Left forelimb (tissue), 1 donor: ENCODE data around the gene RTF1.
A peak's percentile ranks its signal among the peaks of the same experiment; 100 is the strongest.

Experiments used
- DNase-seq: peaks from one replicate; pipeline ENCODE4 v3.0.0-alpha.2; 2018; ENCODE audit warnings: low spot score

RTF1 gene

DNA sequence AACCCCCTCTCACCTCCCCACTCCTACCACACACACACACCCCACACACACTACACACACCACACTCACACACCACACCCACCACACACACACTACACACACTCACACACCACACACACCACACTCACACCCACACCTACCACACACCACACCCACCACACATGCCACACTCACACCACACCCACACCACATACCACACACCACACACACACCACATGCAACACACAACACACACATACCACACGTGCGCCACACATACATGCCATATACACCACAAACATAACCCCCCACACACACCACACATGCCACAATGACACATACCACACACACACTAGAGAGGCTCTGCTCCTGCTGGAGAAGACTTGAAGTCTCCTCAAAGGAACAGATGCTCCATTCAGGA, 70.9 kb downstream of the RTF1 start:
- no peak for DNase-seq

DNA sequence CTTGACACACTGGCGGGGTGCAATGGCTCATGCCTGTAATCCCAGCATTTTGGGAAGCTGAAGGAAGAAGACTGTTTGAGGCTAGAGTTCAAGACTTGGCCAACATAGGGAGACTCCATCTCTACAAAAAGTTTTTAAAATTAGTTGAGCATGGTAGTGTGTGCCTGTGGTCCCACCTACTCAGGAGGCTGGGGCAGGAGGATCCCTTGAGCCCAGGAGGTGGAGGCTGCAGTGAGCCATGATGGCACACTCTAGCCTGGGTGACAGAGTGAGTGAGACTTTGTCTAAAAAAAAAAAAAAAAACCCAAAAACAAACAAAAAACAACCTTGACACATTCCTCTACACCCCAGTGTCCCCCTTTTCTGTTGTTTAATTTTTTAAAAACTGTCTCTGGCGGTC, 72.7 kb downstream of the RTF1 start:
- no peak for DNase-seq

DNA sequence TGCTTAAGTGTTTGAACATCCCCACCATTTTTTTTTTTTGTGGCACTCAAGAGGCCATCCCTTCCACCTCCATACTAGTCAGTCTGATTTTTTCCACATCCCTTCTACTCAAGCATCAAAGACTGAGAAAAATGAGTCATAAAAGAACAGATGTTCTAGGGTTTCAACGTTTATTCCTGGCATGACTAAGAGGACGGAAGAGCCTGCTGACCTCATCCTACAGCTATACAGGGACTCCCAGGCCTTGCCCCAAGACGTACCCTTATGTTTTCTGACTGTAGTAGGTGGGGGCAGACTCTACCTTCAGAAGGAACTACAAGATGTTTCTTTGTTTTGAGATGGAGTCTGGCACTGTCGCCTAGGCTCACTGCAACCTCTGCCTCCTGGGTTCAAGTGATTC, 73.5 kb downstream of the RTF1 start:
- DNase-seq: no peak

DNA sequence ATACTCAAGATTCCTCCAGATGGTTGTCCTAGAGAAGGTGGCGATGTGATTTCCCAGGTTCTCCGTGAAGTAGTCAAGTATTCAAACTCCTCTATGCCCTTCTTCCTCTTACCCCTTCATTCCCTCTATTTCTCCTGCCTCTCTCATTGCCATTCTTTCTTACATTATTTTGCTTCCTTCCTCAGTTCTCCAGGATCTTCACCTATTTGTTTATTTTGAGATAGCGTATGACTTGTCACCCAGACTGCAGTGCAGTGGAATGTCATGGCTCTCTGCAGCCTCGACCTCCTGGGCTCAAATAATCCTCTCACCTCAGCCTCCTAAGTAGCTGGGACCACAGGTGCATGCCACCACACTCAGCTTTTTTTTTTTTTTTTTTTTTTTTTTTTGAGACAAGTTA, 75.0 kb downstream of the RTF1 start:
- no peak for DNase-seq

DNA sequence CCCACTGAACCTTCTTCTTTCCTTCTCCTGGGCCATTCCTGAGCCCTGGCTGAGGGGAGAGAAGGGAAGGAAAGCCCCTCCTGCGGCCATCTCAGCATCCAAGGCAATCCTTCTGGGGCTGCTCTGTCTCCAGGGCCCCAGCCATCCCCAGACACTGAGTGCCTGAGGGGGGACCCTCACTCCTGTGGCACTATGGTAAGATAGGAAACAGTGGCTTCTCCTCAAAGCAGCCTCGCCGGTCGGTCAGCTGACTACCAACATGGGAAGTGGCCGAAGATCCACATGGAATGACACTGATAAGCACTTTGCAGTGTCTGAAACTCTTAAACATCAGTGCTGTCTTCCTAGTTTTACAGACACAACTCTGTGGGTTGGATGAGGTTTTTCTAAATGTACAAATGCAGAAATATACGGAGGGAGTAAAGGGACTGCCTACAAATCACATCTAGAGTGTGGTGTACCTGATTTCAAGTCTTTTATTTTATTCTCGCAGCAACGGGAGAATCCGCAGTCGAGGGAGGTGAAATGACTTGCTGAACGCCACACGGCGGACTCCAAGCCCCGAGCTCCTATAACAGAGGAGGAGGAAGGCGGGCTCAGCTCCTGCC, 75.8 kb downstream of the RTF1 start:
- DNase-seq: no peak

DNA sequence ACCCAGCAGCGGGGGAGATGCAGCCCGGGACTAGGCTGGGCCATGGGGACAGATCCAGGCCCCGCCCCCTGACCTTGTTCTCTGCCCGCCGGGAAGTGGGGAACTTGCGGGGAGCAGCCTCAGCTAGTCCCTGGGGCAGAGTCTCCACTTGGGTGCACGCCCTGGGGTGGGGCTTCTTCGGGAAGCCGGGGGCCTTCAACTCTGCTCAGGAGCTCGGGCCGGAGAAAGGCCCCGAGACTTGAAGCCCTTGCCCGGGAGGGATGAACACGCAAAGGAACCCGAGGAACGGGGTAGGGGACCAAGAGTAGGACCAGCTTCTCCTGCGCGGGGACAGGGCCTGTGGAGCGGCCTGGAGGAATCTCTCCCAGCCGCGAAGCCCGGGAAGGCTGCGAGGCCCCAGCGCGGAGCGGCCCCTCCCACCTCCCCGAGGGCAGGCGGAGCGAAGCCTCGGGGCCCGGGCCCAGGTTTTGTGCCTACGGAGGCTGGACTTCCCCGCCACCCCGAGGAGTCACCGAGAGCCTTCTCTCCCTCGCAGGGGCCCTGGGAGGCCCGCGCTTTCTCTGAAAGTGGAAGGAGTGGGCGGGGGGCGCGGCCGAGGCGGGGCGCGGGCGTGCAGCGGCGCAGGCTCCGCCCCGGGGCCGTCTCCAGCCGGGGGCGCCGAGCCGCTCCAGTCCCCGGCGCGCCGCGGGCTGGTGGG, 76.5 kb downstream of the RTF1 start, which contains the start of gene ITPKA:
Gene ITPKA, plus strand, starts transcription at position 670 of the 697 bp plus-strand sequence. CDS start 54 bp downstream, outside the sequence.
- DNase-seq: peak; percentile 82

DNA sequence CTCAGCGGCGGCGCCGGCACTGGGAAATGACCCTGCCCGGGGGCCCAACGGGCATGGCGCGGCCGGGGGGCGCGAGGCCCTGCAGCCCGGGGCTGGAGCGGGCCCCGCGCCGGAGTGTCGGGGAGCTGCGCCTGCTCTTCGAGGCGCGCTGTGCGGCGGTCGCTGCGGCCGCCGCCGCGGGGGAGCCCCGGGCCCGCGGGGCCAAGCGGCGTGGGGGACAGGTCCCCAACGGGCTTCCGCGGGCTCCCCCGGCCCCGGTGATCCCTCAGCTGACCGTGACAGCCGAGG, 77.0 kb downstream of the RTF1 start:
- DNase-seq: no peak

DNA sequence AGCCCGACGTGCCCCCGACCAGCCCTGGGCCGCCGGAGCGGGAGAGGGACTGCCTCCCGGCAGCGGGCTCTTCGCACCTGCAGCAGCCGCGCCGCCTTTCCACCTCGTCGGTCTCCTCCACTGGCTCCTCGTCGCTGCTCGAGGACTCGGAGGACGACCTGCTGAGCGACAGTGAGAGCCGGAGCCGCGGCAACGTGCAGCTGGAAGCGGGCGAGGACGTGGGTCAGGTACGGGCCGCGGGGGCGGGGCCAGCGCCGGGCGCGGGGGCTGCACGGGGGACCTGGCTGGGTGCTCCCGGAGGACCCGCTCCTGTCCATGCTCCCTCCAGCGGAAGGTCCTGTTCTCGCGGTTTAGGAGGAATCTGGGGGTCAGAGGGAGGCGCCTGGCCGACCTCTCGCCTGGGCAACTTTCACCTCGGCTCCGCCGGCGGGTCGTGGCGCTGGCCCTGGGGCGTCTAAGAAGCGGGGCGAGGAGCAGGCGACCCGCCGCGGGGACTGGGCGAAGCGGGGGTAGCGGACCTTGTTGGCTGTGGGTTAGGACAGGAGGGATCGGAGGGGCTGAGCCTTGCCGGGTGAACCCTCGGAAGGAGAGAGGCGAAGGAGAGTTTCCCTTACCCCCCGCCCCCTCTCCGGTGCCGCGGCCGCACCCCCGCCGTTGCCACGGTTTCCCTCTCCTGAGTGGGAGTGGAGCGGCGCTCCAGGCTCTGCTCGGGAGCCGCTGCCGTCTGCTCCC, 77.5 kb downstream of the RTF1 start:
- DNase-seq: no peak

DNA sequence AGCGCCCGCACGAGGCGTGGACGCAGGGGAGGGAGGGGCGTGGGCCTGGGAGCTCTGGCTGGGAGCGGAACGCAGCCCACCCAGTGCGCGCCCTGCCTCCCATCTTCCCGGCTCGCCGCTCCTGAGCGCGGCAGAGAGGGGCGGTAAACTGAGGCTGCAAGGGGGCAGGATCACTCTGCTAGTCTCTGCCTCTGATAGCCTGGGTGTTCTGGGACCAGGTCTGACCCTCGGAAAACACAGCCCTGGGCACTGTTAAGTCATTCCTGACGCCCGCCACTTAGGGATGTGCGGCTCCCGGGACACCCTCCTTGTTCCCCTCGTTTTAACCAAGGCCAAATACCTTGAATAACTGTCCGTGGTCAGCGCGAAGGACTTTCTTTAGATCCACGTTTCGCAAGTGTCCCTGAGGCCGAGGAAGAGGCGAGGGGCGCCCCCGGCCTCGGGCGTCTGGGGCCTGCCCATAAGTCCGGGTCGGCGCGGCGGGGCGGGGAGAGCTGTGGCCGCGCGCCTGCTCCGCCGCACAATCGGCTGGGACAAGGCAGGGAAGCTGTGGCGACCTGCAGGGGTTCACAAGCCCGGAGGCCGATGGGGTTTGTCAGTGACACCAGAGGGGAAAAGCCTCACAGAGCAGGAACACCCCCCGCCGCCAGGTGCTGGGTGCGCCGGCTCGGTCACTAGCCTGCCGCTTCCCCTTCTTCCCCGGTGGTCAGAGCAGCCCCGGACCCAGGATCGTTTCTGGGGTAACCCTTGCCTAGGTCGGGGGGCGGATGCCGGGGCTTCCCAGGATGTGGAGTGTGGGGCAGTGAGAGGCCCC, 78.2 kb downstream of the RTF1 start:
- DNase-seq: no peak

DNA sequence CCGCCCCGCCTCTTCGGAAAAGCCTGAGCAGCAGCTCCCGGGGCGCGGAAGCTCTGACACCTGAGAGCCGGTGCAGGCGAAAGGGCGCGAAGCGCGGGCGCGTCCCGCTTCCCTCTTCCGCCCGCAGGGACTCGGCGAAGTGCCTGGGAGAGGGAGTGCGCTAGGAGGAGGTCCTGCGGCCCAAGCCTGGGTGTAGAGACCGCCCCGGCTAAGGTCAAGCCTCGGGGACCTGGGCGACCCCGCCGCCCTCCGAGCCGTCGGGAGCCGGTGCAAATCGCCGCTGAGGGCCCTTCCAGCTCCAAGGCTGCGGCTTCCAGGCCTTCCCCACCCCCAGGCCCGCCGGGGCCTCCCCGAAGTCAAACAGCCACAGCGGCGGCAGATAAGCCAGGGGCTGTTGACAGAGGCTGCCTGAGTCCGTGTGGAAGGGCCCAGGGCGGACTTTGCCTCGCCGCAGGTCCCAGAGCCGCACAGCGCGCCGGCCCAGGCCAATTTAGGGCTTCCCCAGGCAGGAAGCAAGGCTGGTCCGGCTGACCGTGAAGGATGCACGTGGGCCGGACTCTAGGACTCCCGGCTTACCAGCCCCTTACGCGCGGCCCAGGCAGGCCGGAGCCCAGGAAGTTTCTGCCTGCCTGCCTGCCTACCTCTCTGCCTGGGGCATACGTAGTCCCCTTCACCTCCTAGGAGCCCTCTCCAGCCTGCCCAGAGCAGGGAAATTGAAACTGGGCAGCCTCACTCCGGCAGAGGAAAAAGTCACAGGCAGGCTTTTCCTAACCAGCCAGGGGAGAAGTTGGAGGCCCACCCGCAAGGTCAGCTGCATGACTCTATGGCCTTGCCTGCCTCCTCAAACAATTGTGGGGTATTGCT, 79.1 kb downstream of the RTF1 start:
- no peak for DNase-seq

DNA sequence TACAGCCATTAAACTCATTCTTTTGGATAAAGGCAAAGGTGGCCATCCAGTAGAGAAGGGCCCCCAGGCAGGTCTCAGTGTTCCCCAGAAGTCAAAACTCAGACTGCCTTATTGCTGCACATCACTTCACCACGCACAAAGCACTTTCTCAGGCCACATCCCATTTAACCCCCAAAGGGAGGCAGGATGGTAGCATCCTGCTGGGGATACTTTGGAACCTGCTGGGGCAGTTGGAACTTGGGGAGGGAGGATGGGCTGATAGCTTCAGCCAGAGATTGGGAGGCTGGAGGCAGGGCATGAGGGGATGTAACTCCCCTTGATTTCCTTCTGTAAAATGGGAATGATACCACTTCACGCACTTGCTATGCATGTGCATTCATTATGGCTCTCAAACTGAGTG, 81.8 kb downstream of the RTF1 start:
- DNase-seq: no peak

DNA sequence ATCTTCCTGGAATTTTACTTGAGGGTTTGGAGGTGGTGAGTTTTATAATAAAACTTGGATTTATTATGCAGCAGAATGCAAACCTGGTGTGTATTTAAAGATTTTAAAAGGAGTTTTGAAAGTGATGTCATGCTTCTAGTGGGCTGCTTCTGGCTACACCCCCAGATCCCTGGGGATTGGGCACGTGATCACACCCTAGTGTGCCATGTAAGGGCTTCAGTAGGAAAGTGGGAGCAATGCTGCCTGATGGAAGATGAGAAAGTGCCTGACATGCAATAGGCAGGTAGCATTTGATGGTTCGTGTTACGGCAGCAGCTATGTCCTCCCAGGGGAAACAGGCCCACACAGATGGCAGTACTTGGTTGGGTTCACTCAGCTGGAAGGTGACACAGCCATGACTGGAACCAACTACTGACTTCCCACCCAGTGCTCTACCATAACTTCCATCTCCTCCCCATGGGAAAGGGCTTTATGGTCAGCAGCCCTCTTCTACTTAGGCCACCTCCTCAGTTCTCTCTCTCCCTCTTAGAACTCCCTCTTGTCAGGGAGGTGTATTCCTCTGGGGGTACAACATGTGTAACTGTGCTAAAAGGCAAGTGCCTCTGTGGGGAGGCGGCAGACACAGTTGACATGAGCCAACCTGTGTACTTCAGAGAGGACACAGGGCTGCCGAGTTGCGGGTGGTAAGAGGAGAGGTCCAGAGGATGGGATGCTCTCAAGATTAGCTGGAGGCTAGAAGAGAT, 82.4 kb downstream of the RTF1 start:
- DNase-seq: no peak

DNA sequence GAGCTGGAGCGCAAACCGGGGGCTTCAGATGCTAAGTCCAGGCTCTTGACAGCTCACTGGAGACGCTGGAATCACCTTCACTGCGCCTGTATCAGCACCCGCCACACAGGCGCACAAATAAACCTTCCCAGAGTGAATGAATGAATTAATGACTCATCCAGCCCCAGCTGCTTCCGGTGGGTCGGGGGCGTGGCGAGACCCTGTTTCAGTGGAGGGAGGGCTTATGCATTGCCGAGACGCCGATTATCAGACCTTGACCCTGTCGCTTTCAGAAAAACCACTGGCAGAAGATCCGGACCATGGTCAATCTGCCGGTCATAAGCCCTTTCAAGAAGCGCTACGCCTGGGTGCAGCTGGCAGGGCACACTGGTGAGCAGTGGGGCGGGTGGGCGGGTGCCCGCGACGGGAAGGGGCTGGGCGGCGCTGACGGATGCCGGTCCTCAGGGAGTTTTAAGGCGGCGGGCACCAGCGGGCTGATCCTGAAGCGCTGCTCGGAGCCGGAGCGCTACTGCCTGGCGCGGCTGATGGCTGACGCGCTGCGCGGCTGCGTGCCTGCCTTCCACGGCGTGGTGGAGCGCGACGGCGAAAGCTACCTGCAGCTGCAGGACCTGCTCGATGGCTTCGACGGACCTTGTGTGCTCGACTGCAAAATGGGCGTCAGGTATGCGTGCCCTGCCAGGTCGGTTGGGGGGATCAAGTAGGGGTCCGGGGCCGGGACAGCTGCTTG, 84.5 kb downstream of the RTF1 start:
- no peak for DNase-seq

DNA sequence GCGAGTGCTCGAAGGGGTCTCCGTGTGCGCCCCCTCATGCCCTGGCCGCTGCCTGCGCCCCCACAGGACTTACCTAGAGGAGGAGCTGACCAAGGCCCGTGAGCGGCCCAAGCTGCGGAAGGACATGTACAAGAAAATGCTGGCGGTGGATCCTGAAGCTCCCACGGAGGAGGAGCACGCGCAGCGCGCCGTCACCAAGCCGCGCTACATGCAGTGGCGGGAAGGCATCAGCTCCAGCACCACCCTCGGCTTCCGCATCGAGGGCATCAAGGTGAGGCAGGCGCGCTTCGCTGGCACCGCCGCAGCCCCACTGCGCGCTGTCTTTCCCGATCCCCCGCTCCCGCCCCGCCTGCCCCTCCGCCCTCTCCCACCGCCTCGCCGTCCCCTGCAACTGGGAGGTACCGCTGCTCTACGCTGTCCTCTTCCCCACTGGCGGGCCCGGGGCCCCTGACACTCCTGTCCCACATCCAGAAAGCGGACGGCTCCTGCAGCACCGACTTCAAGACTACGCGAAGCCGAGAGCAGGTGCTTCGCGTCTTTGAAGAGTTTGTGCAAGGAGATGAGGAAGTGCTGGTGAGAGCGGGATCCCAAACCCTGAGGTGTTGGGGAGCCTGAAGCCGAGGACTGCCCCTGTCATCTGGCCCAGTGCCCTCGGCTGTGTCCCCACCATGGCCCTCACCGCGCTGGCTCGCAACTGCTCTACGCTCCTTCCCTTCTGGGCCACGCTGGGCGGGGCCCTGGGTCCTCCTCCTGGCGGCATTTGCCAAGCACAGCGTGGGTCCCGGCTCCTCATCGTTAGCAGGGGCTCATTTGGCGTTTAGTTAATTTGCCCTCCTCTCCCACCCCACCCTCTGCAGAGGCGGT, 85.3 kb downstream of the RTF1 start:
- DNase-seq: no peak

DNA sequence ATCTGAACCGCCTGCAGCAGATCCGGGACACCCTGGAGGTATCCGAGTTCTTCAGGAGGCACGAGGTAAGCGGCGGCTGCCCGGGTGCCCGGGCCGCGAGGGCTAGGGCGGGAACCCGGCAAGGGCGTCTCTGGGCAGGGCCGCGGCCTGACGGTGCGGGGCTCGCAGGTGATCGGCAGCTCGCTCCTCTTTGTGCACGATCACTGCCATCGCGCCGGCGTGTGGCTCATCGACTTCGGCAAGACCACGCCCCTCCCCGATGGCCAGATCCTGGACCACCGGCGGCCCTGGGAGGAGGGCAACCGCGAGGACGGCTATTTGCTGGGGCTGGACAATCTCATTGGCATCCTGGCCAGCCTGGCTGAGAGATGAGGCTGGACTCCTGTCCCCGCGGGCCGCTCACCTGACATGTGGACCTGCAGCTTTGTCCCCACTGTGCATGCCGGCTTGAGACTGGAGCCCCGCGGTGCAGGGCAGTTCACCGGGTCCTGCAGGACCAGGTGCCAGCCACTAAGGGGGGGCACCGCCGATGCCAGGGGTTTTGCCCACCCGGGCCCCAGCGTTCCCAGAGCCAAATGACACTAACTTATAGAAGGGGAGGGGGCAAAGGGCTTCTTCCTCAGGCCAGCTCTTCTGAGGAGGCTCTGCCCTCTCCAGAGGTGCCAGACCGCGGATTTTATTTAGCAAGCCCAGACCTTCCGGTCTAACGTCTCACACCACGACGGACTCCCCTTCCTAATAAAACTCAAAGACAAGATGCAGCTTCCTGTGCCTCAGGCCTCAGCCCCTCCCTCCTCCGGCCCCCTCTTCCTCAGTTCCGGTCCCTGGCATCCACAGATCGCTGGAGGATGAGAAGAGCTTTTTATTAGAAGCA, 86.1 kb downstream of the RTF1 start:
- DNase-seq: no peak

DNA sequence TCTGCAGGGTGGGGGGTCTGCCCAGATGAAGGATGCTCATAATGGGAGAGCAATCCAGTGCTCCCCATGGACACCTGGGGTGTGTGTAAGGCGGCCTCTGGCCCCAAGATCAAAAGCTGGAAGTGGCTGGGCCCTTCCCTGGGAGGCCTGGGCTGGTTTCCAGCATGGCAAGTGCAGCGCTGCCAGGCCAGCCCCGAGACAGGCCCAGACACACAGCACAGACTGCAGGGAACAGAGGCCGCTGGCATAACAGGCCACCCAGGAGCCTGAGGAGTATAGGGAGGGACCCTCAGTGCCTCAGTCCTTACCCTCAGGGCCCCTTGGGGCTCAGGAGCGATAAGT, 86.7 kb downstream of the RTF1 start:
- DNase-seq: no peak

DNA sequence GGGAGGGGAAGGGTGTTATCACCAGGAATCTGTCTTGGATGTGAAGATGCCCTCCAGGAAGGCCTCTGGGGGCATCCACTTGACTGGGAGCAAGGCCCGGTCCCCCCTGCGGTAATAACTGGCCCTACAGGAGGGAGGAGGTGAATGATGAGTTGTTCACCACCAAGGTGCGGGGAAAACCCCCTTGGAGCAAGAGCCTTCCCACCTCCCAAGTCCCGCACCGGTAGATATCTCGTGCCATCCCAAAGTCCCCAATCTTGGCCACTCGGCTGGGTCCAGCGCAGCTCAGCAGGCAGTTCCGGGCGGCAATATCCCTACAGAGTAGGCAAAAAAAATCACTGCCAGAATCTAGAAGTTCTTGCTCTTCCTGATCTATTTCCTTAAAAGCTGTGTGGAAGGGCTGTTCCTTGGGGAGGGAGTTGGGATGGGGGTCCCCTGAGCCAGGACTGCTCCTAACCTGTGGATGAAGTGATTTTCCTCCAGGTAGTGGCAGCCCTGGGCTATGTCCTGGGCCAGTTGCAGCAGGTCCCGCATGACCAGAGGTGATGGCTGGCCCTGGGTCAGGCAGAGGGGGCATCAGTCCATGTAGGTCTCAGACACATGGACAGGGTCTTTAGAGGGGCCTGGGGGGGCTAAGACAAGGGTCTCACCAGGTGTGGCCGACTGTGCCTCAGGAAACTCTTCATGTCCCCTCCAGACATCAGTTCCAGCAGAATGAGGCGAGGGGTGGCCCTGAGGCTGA, 88.0 kb downstream of the RTF1 start:
- DNase-seq: no peak

DNA sequence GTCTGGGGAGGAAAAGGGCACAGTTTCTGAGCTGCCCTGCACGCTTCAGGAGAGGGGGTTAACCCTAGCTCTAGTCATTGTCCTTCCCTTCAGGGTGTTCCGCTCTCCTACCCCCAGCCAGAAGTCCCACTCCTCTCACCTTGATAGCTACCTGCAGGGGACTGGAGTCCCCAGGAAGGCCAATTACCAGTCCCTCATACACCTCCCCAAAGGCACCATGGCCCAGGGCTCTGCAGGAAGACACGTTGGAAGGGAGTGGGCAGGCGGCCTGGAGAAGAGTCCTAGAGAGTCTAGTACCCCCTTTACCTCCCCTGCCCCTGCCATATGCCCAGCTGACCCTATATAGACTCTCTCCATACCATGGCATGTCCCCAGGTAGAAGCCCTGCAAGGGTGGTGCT, 88.9 kb downstream of the RTF1 start:
- no peak for DNase-seq
